ENCODE measurements around the gene RPL10. TPM values are rescaled to one million over a fixed set of nuclear protein-coding genes. Genes with fewer than 3 reads are reported as not detected.

Gene RPL10
- total and polyA plus RNA-seq, 2 of the 13 experiments (the other 11 are each of a cell fraction or from before 2014, with no cell fraction given) = 2,381 to 4,713 TPM

GRCh38 chrX:154429711-154430110 is 31.5 kb downstream of the RPL10 start:
- in situ Hi-C loops (cut with HindIII; ENCODE audit: extremely low pct_ligation_motif_present, low pct_unique_long_range_greater_than_20kb) = no loop called here
- TF ChIP-seq ZGPAT (CRISPR knock-in tag; IDR thresholded peaks at IDR 0.05) (no peak), NFE2L2 (IDR thresholded peaks at IDR 0.05; ENCODE audit: low read length) (no peak), ZNF414 (CRISPR knock-in tag; IDR thresholded peaks at IDR 0.05) (no peak), HOMEZ (CRISPR knock-in tag; IDR thresholded peaks at IDR 0.05; ENCODE audit: low read depth) (no peak), IRF9 (CRISPR knock-in tag; IDR thresholded peaks at IDR 0.05; ENCODE audit: borderline replicate concordance) (no peak), SRSF9 (IDR thresholded peaks at IDR 0.05; ENCODE audit: borderline replicate concordance, insufficient read depth, low read depth, low read length, poor library complexity, severe bottlenecking) (no peak), MAFF (IDR thresholded peaks at IDR 0.05; ENCODE audit: low read depth, low read length) (no peak), FOXA1 (IDR thresholded peaks at IDR 0.05) (no peak), FOXA1 (CRISPR knock-in tag; IDR thresholded peaks at IDR 0.05) (no peak), KLF13 (CRISPR knock-in tag; IDR thresholded peaks at IDR 0.05) (no peak), DDIT3 (CRISPR knock-in tag; IDR thresholded peaks at IDR 0.05) (no peak), NFYB (CRISPR knock-in tag; IDR thresholded peaks at IDR 0.05) (no peak), TCF12 (IDR thresholded peaks at IDR 0.05) (no peak), TCF12 (CRISPR knock-in tag; IDR thresholded peaks at IDR 0.05) (no peak), SMYD3 (CRISPR knock-in tag; IDR thresholded peaks at IDR 0.05) (no peak), THRA (CRISPR knock-in tag; IDR thresholded peaks at IDR 0.05; ENCODE audit: borderline replicate concordance) (no peak), ZBTB21 (CRISPR knock-in tag; IDR thresholded peaks at IDR 0.05) (no peak), RORA (CRISPR knock-in tag; IDR thresholded peaks at IDR 0.05) (no peak), ZNF615 (CRISPR knock-in tag; IDR thresholded peaks at IDR 0.05; ENCODE audit: borderline replicate concordance) (no peak), SCMH1 (CRISPR knock-in tag; IDR thresholded peaks at IDR 0.05; ENCODE audit: borderline replicate concordance) (no peak), KDM2A (CRISPR knock-in tag; IDR thresholded peaks at IDR 0.05; ENCODE audit: borderline replicate concordance, low read depth) (no peak)

More at GRCh38 chrX:154429711-154430110, 31.5 kb downstream of the RPL10 start:
- intact Hi-C loops (cut with micrococcal nuclease; ENCODE audit: unreplicated experiment) = no loop called here
- Histone ChIP-seq H3K4me3 (replicated peaks in 1 of 3; ENCODE audit: insufficient read depth in 1 of 3, low read depth in 2 of 3, low read length in 3 of 3) (peak overlapping the region; percentile 64 to 74 (median 72); a peak in 3 of 6 replicates), H3K36me3 (replicated peaks in 1 of 2; ENCODE audit: control insufficient read depth in 1 of 2, insufficient read depth in 2 of 2, low read length in 2 of 2) (no peaks in the 10 kb centered on the region; a peak in 2 of 5 replicates), H3K4me2 (ENCODE audit: low read depth, low read length) (peak overlapping the region; percentile 74), H3K4me1 (ENCODE audit: insufficient read depth, low read length) (peaks cover 33% of the 10 kb centered on the region), H3K9ac (ENCODE audit: insufficient read depth, low read depth, low read length) (peak overlapping the region; percentile 70; the same call in 1 of the 2 replicates), H3K79me2 (ENCODE audit: insufficient read depth, low read length) (peaks cover 15% of the 10 kb centered on the region), H3K27ac (ENCODE audit: extremely low read length, insufficient read depth, low read length) (no peak overlapping the region), H2AFZ (ENCODE audit: low read length) (no peak overlapping the region), H4K20me1 (ENCODE audit: insufficient read depth, low read length) (no peaks in the 10 kb centered on the region), H3K27me3 (ENCODE audit: control insufficient read depth in 1 of 2, insufficient read depth in 2 of 2, low read length in 2 of 2) (no peaks in the 10 kb centered on the region), H3K9me3 (ENCODE audit: low read length) (no peaks in the 10 kb centered on the region)
- POLR2A ChIA-PET = interaction anchor here (2.0 to 3.4 kb wide), 3 partner anchors 20 to 98 kb away, joined by 5 to 24 read pairs (median 7); partner anchors contain the start of genes DNASE1L1 and RPL10
- CTCF ChIA-PET (ENCODE audit: low intra/inter-chr PET ratio, low total read pairs) = no interaction called here
- FAIRE-seq = no peak
- no peak for ATAC-seq
- WGBS (ENCODE audit: low lambda C conversion rate) = no CpG with 5 or more reads among the region's 2 CpGs
- TSS peak; percentile 75 for BruUV-seq (replicated peaks)
- no peak for DNase-seq (ENCODE audit: low spot score)

All from HepG2 (cell line).